Measurements from ENCODE around the gene CRY1.

The CRY1 gene

DNA sequence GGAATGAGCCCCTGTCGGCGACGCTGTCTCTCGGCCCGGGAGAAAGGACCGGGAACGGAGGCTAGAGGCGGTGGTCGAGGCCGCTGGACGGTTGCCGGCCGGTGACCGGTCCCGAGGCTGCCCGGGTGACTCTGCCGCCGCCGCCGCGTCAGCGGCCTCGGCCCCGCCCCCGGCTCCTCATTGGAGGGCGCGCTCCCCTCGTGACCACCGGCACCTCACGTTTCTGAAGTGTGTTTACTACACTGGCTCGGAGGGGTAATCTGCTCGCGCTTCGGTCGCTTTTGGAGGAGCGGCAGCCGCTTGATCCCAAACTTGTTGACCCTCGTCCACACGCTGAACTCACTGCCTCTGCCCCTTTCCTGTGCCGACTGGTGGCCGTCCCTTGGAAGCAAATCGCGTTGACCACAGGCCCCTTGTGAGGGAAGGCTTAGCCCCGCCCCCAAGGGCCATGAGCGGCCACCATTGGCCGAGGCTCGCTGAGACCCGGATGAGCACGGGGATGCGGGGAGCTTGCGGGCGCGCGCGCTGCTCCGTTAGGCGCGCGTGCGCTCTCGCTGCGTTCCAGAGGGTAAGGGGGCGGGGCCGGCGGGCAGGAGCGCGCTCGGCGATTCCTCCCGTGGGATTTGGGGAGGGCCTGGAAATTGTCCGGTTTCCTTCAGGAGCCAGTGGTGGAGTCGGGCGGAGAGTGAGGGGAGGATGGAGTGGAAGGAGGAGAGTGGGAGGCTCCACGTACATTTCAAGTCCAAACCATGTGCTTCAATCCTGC is at the start of gene CRY1:
CRY1 (minus strand) TSS at position 133 of the 766 bp plus-strand sequence. CDS start 588 bp downstream, outside the sequence.
- TF ChIP-seq, protein P1, sequence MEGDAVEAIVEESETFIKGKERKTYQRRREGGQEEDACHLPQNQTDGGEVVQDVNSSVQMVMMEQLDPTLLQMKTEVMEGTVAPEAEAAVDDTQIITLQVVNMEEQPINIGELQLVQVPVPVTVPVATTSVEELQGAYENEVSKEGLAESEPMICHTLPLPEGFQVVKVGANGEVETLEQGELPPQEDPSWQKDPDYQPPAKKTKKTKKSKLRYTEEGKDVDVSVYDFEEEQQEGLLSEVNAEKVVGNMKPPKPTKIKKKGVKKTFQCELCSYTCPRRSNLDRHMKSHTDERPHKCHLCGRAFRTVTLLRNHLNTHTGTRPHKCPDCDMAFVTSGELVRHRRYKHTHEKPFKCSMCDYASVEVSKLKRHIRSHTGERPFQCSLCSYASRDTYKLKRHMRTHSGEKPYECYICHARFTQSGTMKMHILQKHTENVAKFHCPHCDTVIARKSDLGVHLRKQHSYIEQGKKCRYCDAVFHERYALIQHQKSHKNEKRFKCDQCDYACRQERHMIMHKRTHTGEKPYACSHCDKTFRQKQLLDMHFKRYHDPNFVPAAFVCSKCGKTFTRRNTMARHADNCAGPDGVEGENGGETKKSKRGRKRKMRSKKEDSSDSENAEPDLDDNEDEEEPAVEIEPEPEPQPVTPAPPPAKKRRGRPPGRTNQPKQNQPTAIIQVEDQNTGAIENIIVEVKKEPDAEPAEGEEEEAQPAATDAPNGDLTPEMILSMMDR (IDR thresholded peaks at IDR 0.05; ENCODE audit: low read depth, low read length), result no peak
- TF ChIP-seq, protein P2, sequence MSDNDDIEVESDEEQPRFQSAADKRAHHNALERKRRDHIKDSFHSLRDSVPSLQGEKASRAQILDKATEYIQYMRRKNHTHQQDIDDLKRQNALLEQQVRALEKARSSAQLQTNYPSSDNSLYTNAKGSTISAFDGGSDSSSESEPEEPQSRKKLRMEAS (IDR thresholded peaks at IDR 0.05; ENCODE audit: low read depth, low read length), result peak; percentile 38; the same call in 1 of the 2 replicates
- peak; percentile 33 for TF ChIP-seq POLR2A (IDR thresholded peaks at IDR 0.05; ENCODE audit: extremely low read depth, insufficient read length)
- peak; percentile 97 for DNase-seq (ENCODE audit: low read depth)
- H3K4me3 ChIP-seq (ENCODE audit: low read depth, low read length), result peak within 1 kb of the TSS; percentile 69

DNA sequence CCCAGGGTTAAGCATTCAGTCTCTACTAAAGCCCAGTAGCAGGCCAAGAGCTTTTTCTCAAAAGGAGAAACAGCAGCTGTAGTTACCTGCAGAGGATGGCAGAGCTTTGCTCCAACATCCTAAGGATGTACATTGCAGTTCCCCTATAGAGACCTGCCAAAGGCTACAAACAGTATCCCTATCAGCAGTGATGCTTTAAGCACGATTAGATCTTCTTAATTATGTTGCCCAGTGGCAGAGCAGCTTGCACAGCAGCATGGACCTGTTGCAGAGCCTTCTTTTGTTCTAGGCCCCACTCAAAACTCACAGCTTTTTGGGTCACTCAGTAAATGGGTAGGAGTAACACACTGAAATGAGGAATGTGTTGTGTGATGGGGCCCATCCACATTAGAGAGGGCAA is 46.4 kb upstream of the CRY1 start:
- DNase-seq (ENCODE audit: low read depth), result no peak
- TF ChIP-seq POLR2A (IDR thresholded peaks at IDR 0.05; ENCODE audit: extremely low read depth, insufficient read length) (no peak), MYC (IDR thresholded peaks at IDR 0.05; ENCODE audit: low read depth, low read length) (no peak)
- TF ChIP-seq, protein P1 (IDR thresholded peaks at IDR 0.05; ENCODE audit: low read depth, low read length), result no peak
- TF ChIP-seq, protein P2 (IDR thresholded peaks at IDR 0.05; ENCODE audit: low read depth, low read length), result no peak
- H3K4me3 ChIP-seq (ENCODE audit: low read depth, low read length), result no peak overlapping the region

DNA sequence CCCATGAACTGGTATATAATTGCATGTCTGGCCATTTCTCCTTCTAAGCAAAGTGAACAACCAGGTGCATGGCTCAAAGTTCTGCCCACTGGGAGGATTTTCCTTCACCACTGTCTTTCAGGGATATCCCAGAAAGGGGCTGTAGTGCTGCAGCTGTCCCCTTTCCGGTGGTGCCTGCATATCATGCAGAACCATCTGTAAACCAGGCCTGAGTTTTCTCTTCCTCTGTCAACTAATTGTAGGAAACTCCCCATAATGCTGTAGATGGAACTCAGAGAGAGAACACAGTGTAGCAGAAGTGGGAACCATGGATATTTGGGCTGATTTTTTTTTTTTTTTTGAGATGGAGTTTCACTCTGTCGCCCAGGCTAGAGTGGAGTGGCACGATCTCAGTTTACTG is 45.6 kb upstream of the CRY1 start:
- TF ChIP-seq MYC (IDR thresholded peaks at IDR 0.05; ENCODE audit: low read depth, low read length) (no peak), POLR2A (IDR thresholded peaks at IDR 0.05; ENCODE audit: extremely low read depth, insufficient read length) (no peak)
- TF ChIP-seq, protein P2 (IDR thresholded peaks at IDR 0.05; ENCODE audit: low read depth, low read length), result no peak
- TF ChIP-seq, protein P1 (IDR thresholded peaks at IDR 0.05; ENCODE audit: low read depth, low read length), result no peak
- no peak for DNase-seq (ENCODE audit: low read depth)

DNA sequence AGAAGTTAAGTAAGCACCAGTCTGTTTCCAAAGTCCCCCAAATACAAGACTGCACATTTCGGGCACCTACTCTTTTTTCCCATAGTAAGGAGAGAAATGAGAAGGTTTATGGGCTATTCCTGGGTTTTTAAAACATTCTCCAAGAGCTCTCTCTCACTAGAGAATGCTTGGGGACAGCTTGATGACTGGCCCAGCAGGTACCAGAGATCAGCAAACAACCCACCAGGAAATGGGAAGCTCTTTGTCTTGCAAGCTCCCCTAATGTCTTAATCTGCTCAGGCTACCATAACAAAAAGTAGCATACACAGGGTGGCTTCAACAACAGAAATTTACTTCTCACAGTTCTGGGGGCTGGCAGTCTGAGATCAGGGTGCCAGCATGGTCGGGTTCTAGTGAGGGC is 41.8 kb upstream of the CRY1 start:
- TF ChIP-seq POLR2A (IDR thresholded peaks at IDR 0.05; ENCODE audit: extremely low read depth, insufficient read length) (no peak), MYC (IDR thresholded peaks at IDR 0.05; ENCODE audit: low read depth, low read length) (no peak)
- TF ChIP-seq, protein P1 (IDR thresholded peaks at IDR 0.05; ENCODE audit: low read depth, low read length), result no peak
- TF ChIP-seq, protein P2 (IDR thresholded peaks at IDR 0.05; ENCODE audit: low read depth, low read length), result no peak
- no peak for DNase-seq (ENCODE audit: low read depth)
- H3K4me3 ChIP-seq (ENCODE audit: low read depth, low read length), result no peak overlapping the region

More for the DNA sequence above, 45.6 kb upstream of the CRY1 start:
- no peak overlapping the region for H3K4me3 ChIP-seq (ENCODE audit: low read depth, low read length)

DNA sequence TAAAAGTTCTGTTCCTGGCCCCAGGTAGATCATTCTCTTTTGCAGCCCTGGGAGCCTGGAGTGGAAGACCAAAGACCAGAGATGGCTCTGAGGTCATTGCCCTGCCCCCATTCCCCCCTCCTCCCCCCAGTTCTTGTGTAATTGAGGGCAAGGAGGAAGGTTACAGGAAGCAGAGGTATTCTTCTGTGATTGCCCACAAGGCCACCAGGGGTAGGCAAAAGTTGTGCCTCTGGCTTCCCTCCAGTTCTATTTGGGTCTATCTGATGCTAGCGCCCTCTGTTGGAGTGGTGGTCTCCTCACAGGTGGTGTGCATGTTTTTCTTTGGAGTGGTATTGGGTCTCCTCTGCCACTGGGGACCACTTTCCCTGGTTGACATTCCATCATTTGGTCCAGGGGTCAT is 41.2 kb upstream of the CRY1 start:
- DNase-seq (ENCODE audit: low read depth), result peak; percentile 66
- no peak overlapping the region for H3K4me3 ChIP-seq (ENCODE audit: low read depth, low read length)
- no peak for TF ChIP-seq POLR2A (IDR thresholded peaks at IDR 0.05; ENCODE audit: extremely low read depth, insufficient read length)
- TF ChIP-seq, protein P2 (IDR thresholded peaks at IDR 0.05; ENCODE audit: low read depth, low read length), result no peak
- TF ChIP-seq, protein P1 (IDR thresholded peaks at IDR 0.05; ENCODE audit: low read depth, low read length), result peak; percentile 66

All from NB4 (cell line).